T-helper 2 cell (primary cell): ENCODE measurements around the gene MKX.
"Not testable (repeated sequence)": the region's sequence is repeated elsewhere in the genome, so short reads cannot be mapped to it uniquely, and the experiment has no call there.

Experiments
- DNase-seq, 5 experiments: peaks; one replicate each; pipeline versions ENCODE4 v3.0.0 to v3.0.0-alpha.2; 2012 to 2022

The MKX gene

GRCh38 chr10:27692663-27693062 lies 53.0 kb downstream of the MKX start:
- no peak for DNase-seq

GRCh38 chr10:27688991-27689390 lies 56.6 kb downstream of the MKX start:
- DNase-seq, result no peak

DNA sequence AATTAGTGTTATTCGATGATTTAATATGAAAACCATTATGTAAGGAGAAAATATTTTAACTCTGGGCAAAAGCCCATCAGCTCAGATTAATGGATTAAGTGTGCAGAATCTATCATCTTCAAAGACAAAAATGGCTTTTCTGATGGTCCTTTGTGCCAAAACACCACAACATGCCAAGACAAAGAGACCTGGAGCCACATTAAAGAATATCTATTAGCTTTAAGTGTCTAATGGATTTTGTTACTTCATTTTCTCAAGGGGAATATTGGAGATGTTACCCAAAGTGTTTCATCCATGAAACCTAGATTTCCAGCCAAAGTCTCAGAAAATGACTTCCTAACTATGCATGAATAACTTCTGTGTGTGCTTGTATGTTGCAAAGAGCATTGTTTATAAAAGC lies 57.3 kb downstream of the MKX start:
- no peak for DNase-seq

DNA sequence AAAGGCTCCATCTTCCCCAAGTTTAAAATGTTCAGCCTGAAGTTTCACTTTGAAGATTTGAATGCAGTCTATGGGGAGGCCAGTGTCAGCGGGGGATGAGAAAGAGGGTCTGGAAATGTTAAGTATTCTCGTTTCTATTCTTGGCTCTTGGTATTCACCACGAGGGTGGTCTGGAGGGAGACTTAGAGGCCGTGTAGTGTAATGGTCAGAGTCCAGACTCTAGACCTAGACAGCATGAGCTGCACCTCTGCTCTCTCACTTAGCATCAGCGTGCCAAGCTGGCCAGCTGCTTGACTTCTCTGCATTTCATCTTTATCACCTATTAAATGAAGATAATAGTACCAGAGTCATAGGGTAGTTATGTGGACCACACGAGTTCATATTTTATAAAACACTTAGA lies 57.9 kb downstream of the MKX start:
- DNase-seq, result no peak

GRCh38 chr10:27687326-27687725 lies 58.3 kb downstream of the MKX start:
- no peak for DNase-seq

DNA sequence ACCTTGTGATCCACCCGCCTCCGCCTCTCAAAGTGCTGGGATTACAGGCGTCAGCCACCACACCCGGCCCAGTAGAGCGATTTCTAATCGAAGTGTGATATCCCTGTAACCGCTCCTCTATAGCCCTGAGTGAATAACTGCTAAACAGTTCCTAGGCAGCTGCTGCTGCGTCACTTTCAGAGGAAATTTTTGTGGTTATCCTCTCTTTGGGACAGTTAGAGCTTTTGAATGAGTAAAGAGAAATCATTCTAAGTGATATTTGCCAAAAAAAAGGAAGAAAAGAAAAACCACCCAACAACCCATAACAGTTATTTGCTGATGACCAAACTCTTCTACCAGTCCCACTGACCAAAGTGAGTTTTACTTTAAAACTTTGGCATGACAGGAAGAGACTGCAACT lies 59.9 kb downstream of the MKX start:
- DNase-seq, result no peak

DNA sequence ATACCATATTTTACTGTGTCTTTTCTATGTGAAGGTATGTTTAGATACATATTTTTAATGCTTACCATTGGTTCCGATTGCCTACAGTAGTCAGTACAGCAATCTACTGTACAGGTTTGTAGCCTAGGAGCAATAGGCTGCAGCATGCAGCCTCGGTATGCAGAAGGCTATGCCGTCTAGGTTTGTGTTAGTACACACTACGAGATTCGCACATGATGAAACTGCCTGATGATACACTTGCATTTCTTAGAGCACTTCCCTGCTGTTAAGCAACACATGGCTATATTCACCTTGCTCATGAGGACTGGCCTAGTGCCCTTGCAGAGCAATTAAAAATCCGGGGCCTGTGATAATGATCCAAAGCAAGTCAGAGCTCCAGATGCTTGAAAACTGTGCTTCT lies 62.4 kb downstream of the MKX start:
- no peak for DNase-seq

GRCh38 chr10:27681795-27682194 lies 63.8 kb downstream of the MKX start:
- not testable (repeated sequence) for DNase-seq

DNA sequence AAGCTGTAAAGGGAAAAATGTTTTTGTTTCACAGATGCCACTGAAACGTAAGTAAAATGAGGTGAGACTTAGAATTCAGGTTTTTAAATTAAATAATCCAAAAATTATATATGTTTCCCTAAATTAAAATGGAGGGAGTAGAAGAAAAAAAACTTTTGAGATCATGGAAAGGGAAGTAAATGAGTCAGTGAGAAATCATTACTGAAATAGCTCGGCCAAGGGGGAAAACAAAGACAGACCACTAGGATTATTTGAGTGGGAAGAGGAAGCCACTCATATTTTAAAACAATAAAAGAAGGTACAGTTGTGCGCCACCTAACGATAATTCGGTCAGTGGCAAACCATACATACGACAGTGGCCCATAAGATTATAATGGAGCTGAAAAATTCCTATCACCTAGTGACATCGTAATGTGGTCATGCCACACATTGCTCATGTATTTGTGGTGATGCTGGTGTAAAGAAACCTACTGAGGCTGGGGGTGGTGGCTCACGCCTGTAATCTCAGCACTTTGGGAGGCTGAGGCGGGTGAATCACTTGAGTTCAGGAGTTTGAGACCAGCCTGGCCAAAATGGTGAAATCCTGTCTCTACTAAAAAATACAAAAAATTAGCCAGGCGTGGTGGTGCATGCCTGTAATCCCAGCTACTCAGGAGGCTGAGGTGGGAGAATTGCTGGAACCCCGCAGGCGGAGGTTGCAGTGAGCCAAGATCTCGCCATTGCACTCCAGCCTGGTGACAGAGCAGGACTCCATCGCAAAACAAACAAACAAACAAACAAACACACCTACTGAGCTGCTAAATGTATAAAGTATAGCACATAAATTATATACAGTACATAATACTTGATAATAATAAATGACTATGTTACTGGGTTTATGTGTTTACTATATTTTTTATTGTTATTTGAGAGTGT lies 64.7 kb downstream of the MKX start:
- no peak for DNase-seq

GRCh38 chr10:27680006-27680557 lies 65.5 kb downstream of the MKX start:
- no peak for DNase-seq

DNA sequence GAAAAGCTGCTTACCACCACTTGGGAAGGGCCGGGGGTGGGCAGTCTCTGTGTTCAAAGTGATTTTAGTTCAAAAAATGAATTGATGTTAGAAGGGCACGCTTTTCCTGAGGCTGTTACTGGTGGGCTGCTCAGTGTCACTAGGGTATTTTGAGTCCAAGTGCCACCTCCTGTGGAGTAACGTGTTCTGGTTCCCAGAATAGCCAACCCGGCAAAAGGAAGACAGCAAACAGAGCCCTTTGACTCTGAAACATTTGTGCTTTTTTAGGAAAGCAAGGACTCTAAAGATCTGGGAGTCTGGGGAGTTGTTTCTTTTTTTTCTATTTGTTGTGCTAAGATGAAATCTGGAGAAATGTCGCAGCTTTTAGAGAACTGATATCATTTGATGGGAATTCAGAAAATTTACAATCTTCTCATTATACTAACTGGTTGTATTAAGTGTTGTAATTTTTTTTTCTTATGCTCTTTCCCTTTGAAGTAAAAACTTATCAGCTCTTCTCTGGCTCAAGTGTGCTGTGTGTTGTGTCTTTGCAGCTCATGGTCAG lies 66.2 kb downstream of the MKX start:
- DNase-seq, result no peak

DNA sequence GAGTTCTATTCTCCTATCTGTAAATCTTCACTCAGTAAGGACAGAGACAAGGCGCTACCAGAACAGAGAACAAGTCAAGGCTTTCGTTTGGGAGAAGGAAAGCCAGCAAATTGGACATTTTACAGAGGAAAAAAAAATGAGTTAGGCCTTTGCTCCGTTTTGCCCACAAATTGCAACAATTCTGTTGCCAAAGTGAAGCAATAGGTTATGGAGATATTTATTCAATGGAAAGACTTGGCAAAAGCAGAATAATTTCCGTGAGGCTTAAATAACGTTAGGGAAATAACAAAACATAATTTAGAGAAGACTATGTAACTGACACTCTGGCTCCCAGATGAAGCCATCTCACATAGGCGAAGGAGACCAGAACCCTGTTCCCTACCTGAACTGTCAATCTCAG lies 67.5 kb downstream of the MKX start:
- no peak for DNase-seq

DNA sequence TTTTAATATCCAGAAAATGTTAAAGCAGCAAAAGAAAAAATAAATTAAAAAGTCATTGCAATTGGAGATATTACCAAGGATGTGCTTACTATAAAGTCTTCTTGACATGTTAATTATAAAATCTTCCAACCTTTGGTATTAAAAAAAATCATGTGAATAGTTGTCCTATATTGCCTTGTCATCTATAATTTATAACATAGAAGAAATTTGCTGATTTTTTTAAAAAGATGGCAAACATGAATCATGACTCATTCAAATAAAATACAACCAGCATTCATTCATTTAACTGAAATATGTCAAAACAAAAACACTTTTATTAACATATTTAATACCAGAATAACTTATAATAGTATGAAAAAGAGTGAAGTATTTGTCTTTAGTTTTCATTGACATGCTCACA lies 72.6 kb downstream of the MKX start:
- DNase-seq, result no peak

GRCh38 chr10:27671821-27672220 lies 73.8 kb downstream of the MKX start:
- DNase-seq, result no peak

- no peak for DNase-seq
Measured at GRCh38 chr10:27664461-27664860, 81.2 kb downstream of the MKX start.

GRCh38 chr10:27663621-27664020 lies 82.0 kb downstream of the MKX start:
- no peak for DNase-seq

- no peak for DNase-seq
Measured at GRCh38 chr10:27661514-27662286, 83.9 kb downstream of the MKX start.

- DNase-seq, result no peak
Measured at GRCh38 chr10:27660711-27661110, 84.9 kb downstream of the MKX start.

DNA sequence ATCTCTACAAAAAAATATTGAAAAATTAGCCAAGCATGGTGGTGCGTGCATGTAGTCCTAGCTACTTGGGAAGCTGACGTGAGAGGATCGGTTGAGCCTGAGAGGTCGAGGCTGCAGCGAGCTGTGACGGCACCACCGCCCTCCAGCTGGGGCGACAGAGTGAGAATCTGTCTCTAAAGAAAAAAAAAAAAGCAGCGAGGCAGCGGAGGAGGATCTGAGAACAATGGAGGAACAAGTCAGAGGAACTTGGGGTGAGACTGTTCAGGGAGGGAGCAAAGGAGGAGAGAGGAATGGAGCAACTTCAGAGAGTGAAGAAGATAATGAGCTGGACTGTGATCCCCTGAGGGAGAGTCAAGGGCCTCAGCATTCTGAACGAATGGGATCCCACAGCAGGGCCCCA lies 85.4 kb downstream of the MKX start:
- DNase-seq, result no peak

- DNase-seq, result no peak
Measured at GRCh38 chr10:27659786-27660185, 85.8 kb downstream of the MKX start.

DNA sequence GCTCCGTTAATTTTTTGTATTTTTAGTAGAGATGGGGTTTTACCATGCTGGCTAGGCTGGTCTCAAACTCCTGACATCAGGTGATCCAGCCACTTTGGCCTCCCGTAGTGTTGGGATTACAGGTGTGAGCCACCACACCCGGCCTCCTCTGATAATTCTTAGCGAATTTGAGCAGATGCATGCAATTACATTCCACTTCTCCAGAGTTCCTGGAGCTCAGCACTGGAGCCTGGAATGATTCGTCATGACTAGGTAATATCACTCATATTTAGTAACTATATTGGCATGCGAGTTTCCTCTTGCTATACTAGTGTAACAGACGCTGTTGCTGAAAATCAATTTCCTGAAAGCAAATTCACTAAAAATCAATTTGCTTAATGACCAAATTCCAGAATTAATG lies 86.8 kb downstream of the MKX start:
- DNase-seq, result no peak

GRCh38 chr10:27655296-27655695 lies 90.3 kb downstream of the MKX start:
- DNase-seq, result no peak

DNA sequence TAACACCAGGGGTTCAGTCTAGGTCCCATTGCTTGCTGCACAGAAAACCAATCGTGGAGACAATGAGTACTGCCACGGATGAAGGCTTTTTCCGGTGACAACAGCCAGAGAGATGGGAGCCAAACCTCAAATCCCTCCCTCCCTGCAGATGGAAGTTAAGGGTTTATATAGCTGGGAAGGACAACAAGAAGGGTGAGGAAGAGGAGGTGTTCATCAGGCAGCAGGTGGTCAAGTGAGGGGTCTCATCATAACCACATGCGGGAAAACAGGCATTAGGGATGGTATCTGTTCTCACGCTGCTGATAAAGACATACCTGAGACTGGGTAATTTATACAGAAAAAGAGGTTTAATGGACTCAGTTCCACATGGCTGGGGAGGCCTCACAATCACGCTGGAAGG lies 91.3 kb downstream of the MKX start:
- no peak for DNase-seq
